ENCODE measurements around the gene CENPH. TPM values are rescaled to one million over a fixed set of nuclear protein-coding genes. Genes with fewer than 3 reads are reported as not detected.
A peak's percentile ranks its signal among the peaks of the same experiment; 100 is the strongest.

CENPH gene
- total and polyA plus RNA-seq, 2 of the 13 experiments (the other 11 are each of a cell fraction or from before 2014, with no cell fraction given), result 11.2 to 28.8 TPM

- TF ChIP-seq, protein P1, sequence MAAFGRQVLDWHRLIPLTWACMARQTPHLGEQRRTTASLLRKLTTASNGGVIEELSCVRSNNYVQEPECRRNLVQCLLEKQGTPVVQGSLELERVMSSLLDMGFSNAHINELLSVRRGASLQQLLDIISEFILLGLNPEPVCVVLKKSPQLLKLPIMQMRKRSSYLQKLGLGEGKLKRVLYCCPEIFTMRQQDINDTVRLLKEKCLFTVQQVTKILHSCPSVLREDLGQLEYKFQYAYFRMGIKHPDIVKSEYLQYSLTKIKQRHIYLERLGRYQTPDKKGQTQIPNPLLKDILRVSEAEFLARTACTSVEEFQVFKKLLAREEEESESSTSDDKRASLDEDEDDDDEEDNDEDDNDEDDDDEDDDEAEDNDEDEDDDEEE (CRISPR knock-in tag; IDR thresholded peaks at IDR 0.05), result peak; percentile 92
- peak; percentile 62; the same call in 1 of the 2 replicates for TF ChIP-seq CAMTA2 (CRISPR knock-in tag; IDR thresholded peaks at IDR 0.05; ENCODE audit: borderline replicate concordance)
- no peak for TF ChIP-seq ATF7 (IDR thresholded peaks at IDR 0.05)
- TF ChIP-seq ATF7 (CRISPR knock-in tag; IDR thresholded peaks at IDR 0.05), result no peak
- no peak for TF ChIP-seq ZNF446 (CRISPR knock-in tag; IDR thresholded peaks at IDR 0.05)
- no peak for TF ChIP-seq ZNF138 (CRISPR knock-in tag; IDR thresholded peaks at IDR 0.05; ENCODE audit: low read depth)
- TF ChIP-seq TRIM22 (IDR thresholded peaks at IDR 0.05), result no peak
- TF ChIP-seq NR2F1 (CRISPR knock-in tag; IDR thresholded peaks at IDR 0.05), result 0 out of 4 replicates have a peak, but pooled peaks of 1 of the 2 experiments have one; percentile 15
- TF ChIP-seq, protein P2, sequence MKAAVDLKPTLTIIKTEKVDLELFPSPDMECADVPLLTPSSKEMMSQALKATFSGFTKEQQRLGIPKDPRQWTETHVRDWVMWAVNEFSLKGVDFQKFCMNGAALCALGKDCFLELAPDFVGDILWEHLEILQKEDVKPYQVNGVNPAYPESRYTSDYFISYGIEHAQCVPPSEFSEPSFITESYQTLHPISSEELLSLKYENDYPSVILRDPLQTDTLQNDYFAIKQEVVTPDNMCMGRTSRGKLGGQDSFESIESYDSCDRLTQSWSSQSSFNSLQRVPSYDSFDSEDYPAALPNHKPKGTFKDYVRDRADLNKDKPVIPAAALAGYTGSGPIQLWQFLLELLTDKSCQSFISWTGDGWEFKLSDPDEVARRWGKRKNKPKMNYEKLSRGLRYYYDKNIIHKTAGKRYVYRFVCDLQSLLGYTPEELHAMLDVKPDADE (CRISPR knock-in tag; IDR thresholded peaks at IDR 0.05), result 0 out of 2 replicates have a peak, but pooled peaks have one; percentile 50
- TF ChIP-seq RAD21 (CRISPR knock-in tag; IDR thresholded peaks at IDR 0.05), result peak; percentile 41; the same call in 1 of the 2 replicates
- TF ChIP-seq, protein P3, sequence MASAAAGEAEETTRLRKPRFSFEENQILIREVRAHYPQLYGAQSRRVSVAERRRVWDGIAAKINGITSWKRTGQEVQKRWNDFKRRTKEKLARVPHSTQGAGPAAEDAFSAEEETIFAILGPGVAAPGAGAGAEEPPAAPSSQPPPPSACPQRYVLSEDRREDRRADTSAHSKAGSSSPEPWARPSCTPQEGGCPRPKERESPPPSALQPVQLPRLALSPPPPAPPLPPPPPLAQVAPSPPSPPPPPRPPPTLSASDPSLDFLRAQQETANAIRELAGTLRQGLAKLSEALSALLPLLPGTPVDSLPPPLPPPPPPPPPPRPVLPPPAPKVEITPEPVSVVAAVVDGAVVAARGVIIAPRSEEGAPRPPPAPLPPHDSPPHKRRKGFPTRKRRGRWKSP (CRISPR knock-in tag; IDR thresholded peaks at IDR 0.05), result peak; percentile 76
- peak; percentile 68 for TF ChIP-seq ZNF768 (CRISPR knock-in tag; IDR thresholded peaks at IDR 0.05)
- TF ChIP-seq NR2C2 (CRISPR knock-in tag; IDR thresholded peaks at IDR 0.05; ENCODE audit: borderline replicate concordance), result peak; percentile 96
- peak; percentile 46 for TF ChIP-seq BCL6 (CRISPR knock-in tag; IDR thresholded peaks at IDR 0.05)
- TF ChIP-seq, protein P4, sequence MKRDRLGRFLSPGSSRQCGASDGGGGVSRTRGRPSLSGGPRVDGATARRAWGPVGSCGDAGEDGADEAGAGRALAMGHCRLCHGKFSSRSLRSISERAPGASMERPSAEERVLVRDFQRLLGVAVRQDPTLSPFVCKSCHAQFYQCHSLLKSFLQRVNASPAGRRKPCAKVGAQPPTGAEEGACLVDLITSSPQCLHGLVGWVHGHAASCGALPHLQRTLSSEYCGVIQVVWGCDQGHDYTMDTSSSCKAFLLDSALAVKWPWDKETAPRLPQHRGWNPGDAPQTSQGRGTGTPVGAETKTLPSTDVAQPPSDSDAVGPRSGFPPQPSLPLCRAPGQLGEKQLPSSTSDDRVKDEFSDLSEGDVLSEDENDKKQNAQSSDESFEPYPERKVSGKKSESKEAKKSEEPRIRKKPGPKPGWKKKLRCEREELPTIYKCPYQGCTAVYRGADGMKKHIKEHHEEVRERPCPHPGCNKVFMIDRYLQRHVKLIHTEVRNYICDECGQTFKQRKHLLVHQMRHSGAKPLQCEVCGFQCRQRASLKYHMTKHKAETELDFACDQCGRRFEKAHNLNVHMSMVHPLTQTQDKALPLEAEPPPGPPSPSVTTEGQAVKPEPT (CRISPR knock-in tag; IDR thresholded peaks at IDR 0.05; ENCODE audit: low read depth), result no peak
- peak; percentile 83 for TF ChIP-seq ZNF781 (CRISPR knock-in tag; IDR thresholded peaks at IDR 0.05; ENCODE audit: borderline replicate concordance, not compliant biosample characterization)
- TF ChIP-seq, protein P5, sequence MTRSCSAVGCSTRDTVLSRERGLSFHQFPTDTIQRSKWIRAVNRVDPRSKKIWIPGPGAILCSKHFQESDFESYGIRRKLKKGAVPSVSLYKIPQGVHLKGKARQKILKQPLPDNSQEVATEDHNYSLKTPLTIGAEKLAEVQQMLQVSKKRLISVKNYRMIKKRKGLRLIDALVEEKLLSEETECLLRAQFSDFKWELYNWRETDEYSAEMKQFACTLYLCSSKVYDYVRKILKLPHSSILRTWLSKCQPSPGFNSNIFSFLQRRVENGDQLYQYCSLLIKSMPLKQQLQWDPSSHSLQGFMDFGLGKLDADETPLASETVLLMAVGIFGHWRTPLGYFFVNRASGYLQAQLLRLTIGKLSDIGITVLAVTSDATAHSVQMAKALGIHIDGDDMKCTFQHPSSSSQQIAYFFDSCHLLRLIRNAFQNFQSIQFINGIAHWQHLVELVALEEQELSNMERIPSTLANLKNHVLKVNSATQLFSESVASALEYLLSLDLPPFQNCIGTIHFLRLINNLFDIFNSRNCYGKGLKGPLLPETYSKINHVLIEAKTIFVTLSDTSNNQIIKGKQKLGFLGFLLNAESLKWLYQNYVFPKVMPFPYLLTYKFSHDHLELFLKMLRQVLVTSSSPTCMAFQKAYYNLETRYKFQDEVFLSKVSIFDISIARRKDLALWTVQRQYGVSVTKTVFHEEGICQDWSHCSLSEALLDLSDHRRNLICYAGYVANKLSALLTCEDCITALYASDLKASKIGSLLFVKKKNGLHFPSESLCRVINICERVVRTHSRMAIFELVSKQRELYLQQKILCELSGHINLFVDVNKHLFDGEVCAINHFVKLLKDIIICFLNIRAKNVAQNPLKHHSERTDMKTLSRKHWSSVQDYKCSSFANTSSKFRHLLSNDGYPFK (CRISPR knock-in tag; IDR thresholded peaks at IDR 0.05; ENCODE audit: borderline replicate concordance), result peak; percentile 96
- no peak for TF ChIP-seq ZNF672 (CRISPR knock-in tag; IDR thresholded peaks at IDR 0.05)
Observed at GRCh38 chr5:69217548-69218526, 28.5 kb downstream of the CENPH start (continued).

Data from HepG2 (cell line).